Activated T-cell treated with anti-CD3 and anti-CD28 coated beads, Interleukin-2, amount 50 U/mL, for 24 hours (primary cell): Measurements from ENCODE around the gene DPP6.

Experiments
- DNase-seq: peaks from one replicate; pipeline ENCODE4 v3.0.0-alpha.2; 2020
- H3K27ac Mint-ChIP-seq: 2 replicates; pipeline ENCODE4 v1.8.0; 2020; ENCODE audit warnings: mild to moderate bottlenecking, mixed read lengths
- H3K27me3 Mint-ChIP-seq: 2 replicates; pipeline ENCODE4 v1.8.0; 2020; ENCODE audit warnings: mixed read lengths
- H3K36me3 Mint-ChIP-seq: 2 replicates; pipeline ENCODE4 v1.8.0; 2020; ENCODE audit warnings: low read depth, mixed read lengths
- H3K4me1 Mint-ChIP-seq: 2 replicates; pipeline ENCODE4 v1.8.0; 2020; ENCODE audit warnings: low read depth, mixed read lengths
- H3K4me3 Mint-ChIP-seq: 2 replicates; pipeline ENCODE4 v1.8.0; 2020; ENCODE audit warnings: mild to moderate bottlenecking, moderate library complexity, mixed read lengths
- H3K9me3 Mint-ChIP-seq: 2 replicates; pipeline ENCODE4 v1.8.0; 2020; ENCODE audit warnings: mixed read lengths

Gene DPP6

GRCh38 chr7:154857240-154857639, 805.0 kb downstream of the DPP6 start:
- H3K27me3 Mint-ChIP-seq: peaks cover 9% of the 10 kb centered on the region
- no peak for DNase-seq
- no peak overlapping the region for H3K27ac Mint-ChIP-seq
- H3K4me1 Mint-ChIP-seq: no peaks in the 10 kb centered on the region
- no peaks in the 10 kb centered on the region for H3K9me3 Mint-ChIP-seq
- no peak overlapping the region for H3K4me3 Mint-ChIP-seq
- H3K36me3 Mint-ChIP-seq: no peaks in the 10 kb centered on the region

GRCh38 chr7:154857728-154858681, 805.8 kb downstream of the DPP6 start:
- H3K27ac Mint-ChIP-seq: no peak overlapping the region
- H3K36me3 Mint-ChIP-seq: no peaks in the 10 kb centered on the region
- DNase-seq: no peak
- no peak overlapping the region for H3K4me3 Mint-ChIP-seq
- H3K27me3 Mint-ChIP-seq: peaks cover 4% of the 10 kb centered on the region
- no peaks in the 10 kb centered on the region for H3K4me1 Mint-ChIP-seq
- no peaks in the 10 kb centered on the region for H3K9me3 Mint-ChIP-seq

- H3K27ac Mint-ChIP-seq: no peak overlapping the region
- no peaks in the 10 kb centered on the region for H3K36me3 Mint-ChIP-seq
- no peak overlapping the region for H3K4me3 Mint-ChIP-seq
- DNase-seq: no peak
- H3K27me3 Mint-ChIP-seq: peaks cover 4% of the 10 kb centered on the region
- H3K4me1 Mint-ChIP-seq: no peaks in the 10 kb centered on the region
- H3K9me3 Mint-ChIP-seq: no peaks in the 10 kb centered on the region
Measured at GRCh38 chr7:154858836-154859537, 806.8 kb downstream of the DPP6 start.

DNA sequence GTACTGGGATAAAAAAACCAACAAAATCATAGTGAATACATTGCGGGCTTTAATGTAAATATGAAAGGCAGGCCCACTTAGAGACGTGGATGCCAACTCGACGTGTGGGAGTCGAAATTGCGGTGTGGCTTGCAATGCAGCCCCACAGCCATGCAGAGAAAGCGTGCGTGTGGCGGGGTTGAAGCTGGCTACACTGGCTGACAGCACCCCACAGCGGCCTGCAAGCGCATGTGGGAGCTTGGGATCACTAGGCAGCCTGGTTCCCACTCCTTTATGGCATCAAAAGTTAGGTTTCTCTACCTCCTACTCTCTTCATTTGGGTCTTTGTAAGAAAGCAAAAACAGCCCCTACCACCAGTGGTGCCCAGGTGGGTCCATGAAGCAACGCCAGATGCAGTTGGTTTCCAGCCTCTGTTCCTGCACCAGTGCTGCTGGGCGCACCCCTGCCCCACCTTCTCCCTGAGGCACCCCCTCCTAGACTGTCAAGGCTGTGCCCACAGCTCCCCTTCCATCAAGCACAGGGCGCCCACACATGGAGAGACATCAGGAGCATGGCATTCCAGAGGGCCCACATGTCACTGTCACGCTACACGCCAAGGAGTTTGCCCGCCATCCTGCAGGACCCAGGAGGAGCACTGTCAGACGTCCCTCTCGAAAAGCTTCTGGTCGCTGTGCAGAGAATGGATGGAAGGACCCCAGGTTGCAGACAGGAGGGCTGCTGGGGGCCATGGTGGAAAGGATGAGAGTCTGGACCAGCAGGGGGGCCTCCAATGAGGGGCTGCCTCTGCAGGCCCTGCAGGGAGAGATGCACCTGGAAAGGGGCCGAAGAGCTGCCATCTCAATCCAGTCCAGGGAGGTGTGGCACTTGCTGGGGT, 807.8 kb downstream of the DPP6 start:
- Mint-ChIP-seq H3K27ac (no peak overlapping the region), H3K4me3 (no peak overlapping the region), H3K4me1 (no peaks in the 10 kb centered on the region), H3K27me3 (no peaks in the 10 kb centered on the region), H3K9me3 (no peaks in the 10 kb centered on the region), H3K36me3 (no peaks in the 10 kb centered on the region)
- DNase-seq: no peak

- Mint-ChIP-seq H3K9me3 (no peaks in the 10 kb centered on the region), H3K27ac (no peak overlapping the region), H3K27me3 (no peaks in the 10 kb centered on the region), H3K36me3 (no peaks in the 10 kb centered on the region), H3K4me1 (no peaks in the 10 kb centered on the region), H3K4me3 (no peak overlapping the region)
- DNase-seq: no peak
Measured at GRCh38 chr7:154860621-154861375, 808.6 kb downstream of the DPP6 start.

- H3K9me3 Mint-ChIP-seq: no peaks in the 10 kb centered on the region
- H3K4me1 Mint-ChIP-seq: no peaks in the 10 kb centered on the region
- H3K4me3 Mint-ChIP-seq: no peak overlapping the region
- no peak overlapping the region for H3K27ac Mint-ChIP-seq
- peaks cover 2% of the 10 kb centered on the region for H3K27me3 Mint-ChIP-seq
- H3K36me3 Mint-ChIP-seq: no peaks in the 10 kb centered on the region
- no peak for DNase-seq
Measured at GRCh38 chr7:154861589-154861988, 809.4 kb downstream of the DPP6 start.

- no peak for DNase-seq
- Mint-ChIP-seq H3K4me3 (no peak overlapping the region), H3K27ac (no peak overlapping the region), H3K4me1 (no peaks in the 10 kb centered on the region), H3K36me3 (no peaks in the 10 kb centered on the region), H3K9me3 (no peaks in the 10 kb centered on the region), H3K27me3 (peaks cover 9% of the 10 kb centered on the region)
Measured at GRCh38 chr7:154862153-154862791, 810.1 kb downstream of the DPP6 start.

GRCh38 chr7:154863766-154864522, 811.7 kb downstream of the DPP6 start:
- Mint-ChIP-seq H3K4me3 (no peak overlapping the region), H3K36me3 (no peaks in the 10 kb centered on the region)

DNA sequence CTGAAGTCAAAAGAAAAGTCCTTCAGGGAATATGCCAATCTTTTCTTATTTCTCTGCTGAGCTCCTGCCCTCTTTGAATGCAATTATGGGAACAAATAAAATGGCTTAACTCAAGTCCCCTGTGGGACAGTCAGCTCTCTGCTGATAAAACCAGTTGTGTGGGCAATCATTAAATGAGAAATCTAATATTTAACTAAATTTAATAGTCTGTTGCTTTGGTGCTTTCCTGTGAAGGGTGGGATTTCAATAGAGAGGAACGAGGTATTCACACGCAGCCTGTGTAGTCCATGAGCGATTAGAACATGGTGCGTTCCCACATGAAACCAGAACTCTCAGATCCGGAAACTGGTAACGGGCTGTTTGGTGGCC, 812.3 kb downstream of the DPP6 start:
- no peaks in the 10 kb centered on the region for H3K9me3 Mint-ChIP-seq
- no peak overlapping the region for H3K4me3 Mint-ChIP-seq
- DNase-seq: no peak
- H3K27ac Mint-ChIP-seq: no peak overlapping the region
- no peaks in the 10 kb centered on the region for H3K4me1 Mint-ChIP-seq
- H3K27me3 Mint-ChIP-seq: peaks cover 31% of the 10 kb centered on the region
- no peaks in the 10 kb centered on the region for H3K36me3 Mint-ChIP-seq

More at GRCh38 chr7:154863766-154864522, 811.7 kb downstream of the DPP6 start:
- H3K27ac Mint-ChIP-seq: no peak overlapping the region
- no peak for DNase-seq
- H3K27me3 Mint-ChIP-seq: peaks cover 26% of the 10 kb centered on the region
- H3K9me3 Mint-ChIP-seq: no peaks in the 10 kb centered on the region
- H3K4me1 Mint-ChIP-seq: no peaks in the 10 kb centered on the region

GRCh38 chr7:154865984-154866685, 813.9 kb downstream of the DPP6 start:
- Mint-ChIP-seq H3K36me3 (no peaks in the 10 kb centered on the region), H3K4me3 (no peak overlapping the region), H3K9me3 (no peaks in the 10 kb centered on the region), H3K27ac (no peak overlapping the region), H3K27me3 (peaks cover 41% of the 10 kb centered on the region), H3K4me1 (no peaks in the 10 kb centered on the region)
- DNase-seq: no peak

DNA sequence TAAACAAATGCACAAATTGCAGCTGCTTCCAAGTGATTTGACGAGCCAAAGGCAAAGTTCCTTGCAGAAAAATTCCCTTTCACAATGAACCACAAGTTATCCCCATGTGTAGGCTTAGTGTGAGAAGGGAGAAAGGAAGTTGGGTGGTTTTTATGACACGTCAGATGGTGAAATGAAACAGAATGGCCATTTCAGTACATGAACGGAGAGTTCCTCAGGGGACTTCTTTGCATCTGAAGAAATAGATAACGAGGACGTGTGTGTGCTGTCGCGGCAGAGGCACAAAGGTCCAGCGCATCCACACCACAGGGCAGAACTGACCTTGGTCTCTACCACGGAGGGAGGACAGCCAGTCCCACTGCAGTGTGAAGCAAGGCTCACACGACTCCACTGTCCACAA, 814.9 kb downstream of the DPP6 start:
- peaks cover 47% of the 10 kb centered on the region for H3K27me3 Mint-ChIP-seq
- H3K27ac Mint-ChIP-seq: no peak overlapping the region
- H3K4me1 Mint-ChIP-seq: no peaks in the 10 kb centered on the region
- no peaks in the 10 kb centered on the region for H3K36me3 Mint-ChIP-seq
- no peak for DNase-seq
- no peak overlapping the region for H3K4me3 Mint-ChIP-seq
- H3K9me3 Mint-ChIP-seq: no peaks in the 10 kb centered on the region

- H3K9me3 Mint-ChIP-seq: no peaks in the 10 kb centered on the region
- peaks cover 49% of the 10 kb centered on the region for H3K27me3 Mint-ChIP-seq
- no peaks in the 10 kb centered on the region for H3K36me3 Mint-ChIP-seq
- no peak overlapping the region for H3K4me3 Mint-ChIP-seq
- no peaks in the 10 kb centered on the region for H3K4me1 Mint-ChIP-seq
- no peak for DNase-seq
- H3K27ac Mint-ChIP-seq: no peak overlapping the region
Measured at GRCh38 chr7:154868921-154869320, 816.7 kb downstream of the DPP6 start.
